Sigmoid colon (tissue), 4 donors: ENCODE data around the gene AMBRA1.

Experiments used
- CTCF ChIP-seq, 4 experiments: fragments of 450-650 bp in 3 of 4; fragments of 200-600 bp in 1 of 4; IDR thresholded peaks; one replicate each; pipeline ENCODE4 v1.5.1; 2016 to 2019; ENCODE audit warnings: antibody characterized with exemption in 4 of 4, mild to moderate bottlenecking in 3 of 4, moderate library complexity in 2 of 4
- EP300 ChIP-seq, 4 donors: sonication (generic); formaldehyde crosslinking; IDR thresholded peaks; one replicate each; pipeline ENCODE4 v1.6.1; 2017; ENCODE audit warnings: antibody characterized with exemption in 4 of 4
- POLR2A ChIP-seq, 2 donors: fragments of 450-650 bp; IDR thresholded peaks; one replicate each; pipeline ENCODE4 v1.6.1; 2016; ENCODE audit warnings: antibody characterized with exemption in 2 of 2, mild to moderate bottlenecking in 2 of 2, moderate library complexity in 2 of 2
- POLR2AphosphoS5 ChIP-seq, 4 donors: sonication (generic); formaldehyde crosslinking; IDR thresholded peaks; one replicate each; pipeline ENCODE4 v1.6.1; 2017; ENCODE audit warnings: antibody characterized with exemption in 4 of 4

DNA sequence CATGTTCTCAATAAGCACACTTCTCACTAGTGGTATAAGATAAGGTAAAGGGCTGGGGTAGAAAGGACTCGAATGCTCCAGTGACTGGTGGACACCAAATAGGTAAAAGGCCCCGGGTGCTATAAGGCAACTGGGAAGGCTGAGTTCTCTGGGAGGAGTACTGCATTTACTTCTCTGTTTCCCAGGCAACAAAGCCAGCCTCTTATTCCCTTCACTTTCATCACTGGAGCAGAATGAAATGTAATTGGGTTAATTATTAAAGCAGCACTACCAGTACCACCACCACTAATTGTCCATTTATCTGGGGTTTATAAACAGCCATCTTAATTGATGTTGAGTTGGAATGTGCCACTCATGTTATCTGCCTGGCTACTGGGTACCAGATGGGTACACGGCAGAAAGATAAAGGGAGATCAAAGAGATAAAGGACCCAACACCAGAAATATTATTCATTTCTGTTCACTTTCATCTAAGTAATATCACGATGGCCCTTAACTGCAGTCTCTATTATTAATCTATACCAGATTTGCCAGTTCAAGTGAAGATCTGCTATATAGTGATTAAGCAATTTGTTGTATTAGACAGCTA, 107.9 kb downstream of the AMBRA1 start:
- TF ChIP-seq CTCF (IDR thresholded peaks at IDR 0.05) (no peak), POLR2A (IDR thresholded peaks at IDR 0.05) (no peak), POLR2AphosphoS5 (IDR thresholded peaks at IDR 0.05) (no peak), EP300 (IDR thresholded peaks at IDR 0.05) (no peak)
